NCI-H774 (cell line): ENCODE results near the gene STAG1.

ENCODE experiments used
- DNase-seq: peaks from one replicate; lab custom pipeline; 2025; lab: John Stamatoyannopoulos, UW

Gene STAG1

GRCh38 chr3:136330900-136331299 lies 421.3 kb downstream of the STAG1 start:
- no peak for DNase-seq

GRCh38 chr3:136329593-136329992 lies 422.6 kb downstream of the STAG1 start:
- DNase-seq = no peak

GRCh38 chr3:136327671-136328070 lies 424.5 kb downstream of the STAG1 start:
- no peak for DNase-seq

DNA sequence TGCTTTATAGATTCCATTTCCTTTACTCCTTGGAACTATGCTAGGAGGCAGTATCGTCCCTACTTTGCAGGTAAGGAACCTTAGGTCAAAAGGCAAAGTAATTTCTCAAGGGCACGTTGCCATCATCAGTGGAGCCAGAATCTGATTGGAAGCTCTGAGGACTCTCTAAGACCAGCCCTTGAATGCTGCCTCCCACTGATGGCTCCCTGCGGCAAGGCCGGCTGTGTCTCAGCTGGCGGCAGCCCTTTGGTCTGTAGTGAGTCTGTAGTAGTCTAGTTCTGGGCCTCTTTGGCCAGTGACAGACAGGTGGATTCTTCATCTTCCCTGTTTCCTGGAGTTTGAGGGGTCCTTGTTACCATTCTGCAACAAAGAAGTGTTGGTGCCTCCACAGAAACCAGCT lies 425.9 kb downstream of the STAG1 start:
- DNase-seq = no peak

GRCh38 chr3:136311968-136312367 lies 440.2 kb downstream of the STAG1 start:
- no peak for DNase-seq

- DNase-seq = no peak
These were observed 440.9 kb downstream of the STAG1 start for GRCh38 chr3:136311261-136311660.

DNA sequence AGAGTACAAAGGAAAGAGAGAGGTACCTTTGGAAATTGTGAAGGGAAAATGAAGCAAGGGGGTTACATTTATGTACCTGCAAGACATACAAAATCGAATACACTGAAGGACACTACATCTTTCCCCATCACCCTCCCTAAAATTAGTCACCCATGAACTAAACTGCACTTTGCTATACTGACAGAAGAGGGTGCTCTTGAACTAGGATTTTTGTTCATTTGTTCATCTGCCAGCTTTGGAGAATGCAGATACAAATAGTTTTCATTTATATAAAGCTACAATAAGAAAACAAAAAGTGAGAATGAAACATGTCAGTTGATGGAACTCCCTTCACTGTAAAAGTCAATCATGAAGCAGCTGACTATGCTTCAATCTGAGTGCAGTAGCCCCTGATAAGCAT lies 446.3 kb downstream of the STAG1 start:
- peak; percentile 0 for DNase-seq

DNA sequence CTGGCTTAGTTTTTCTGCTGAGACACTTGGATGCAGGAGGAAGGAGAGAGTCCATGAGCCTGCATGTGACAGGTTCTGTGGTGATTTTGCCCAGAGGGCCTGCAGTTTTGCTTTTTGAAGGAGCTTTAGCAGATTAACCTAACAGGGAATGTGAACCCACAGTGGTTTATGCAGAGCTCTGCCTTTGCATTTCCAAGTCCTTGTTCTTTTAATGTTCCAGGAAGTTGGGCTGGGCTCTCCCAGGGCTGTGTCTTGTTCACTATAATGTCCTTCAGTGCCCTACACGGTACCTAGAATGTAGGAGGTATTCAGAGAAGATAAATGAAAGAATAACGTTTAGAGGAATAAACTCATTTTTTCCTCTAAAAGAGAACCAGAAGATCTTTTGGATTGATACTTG lies 451.7 kb downstream of the STAG1 start:
- no peak for DNase-seq

- no peak for DNase-seq
These were observed 454.4 kb downstream of the STAG1 start for GRCh38 chr3:136297826-136298225.

GRCh38 chr3:136296960-136297359 lies 455.2 kb downstream of the STAG1 start:
- no peak for DNase-seq

DNA sequence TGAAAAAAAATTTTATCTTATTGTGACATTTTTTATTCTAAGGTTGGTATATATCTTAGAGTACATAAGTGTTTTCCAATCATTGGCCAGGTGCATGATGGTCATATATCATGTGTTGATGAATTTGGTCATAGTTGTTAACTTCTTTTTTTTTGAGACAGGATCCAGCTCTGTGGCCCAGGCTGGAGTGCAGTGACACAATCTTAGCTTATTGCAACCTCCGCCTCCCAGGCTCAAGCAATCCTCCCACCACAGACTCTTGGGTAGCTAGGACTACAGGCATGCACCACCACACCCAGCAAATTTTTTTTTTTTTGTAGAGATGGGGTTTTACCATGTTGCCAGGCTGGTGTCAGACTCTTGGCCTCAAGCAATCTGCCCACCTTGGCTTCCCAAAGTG lies 458.0 kb downstream of the STAG1 start:
- DNase-seq = no peak

DNA sequence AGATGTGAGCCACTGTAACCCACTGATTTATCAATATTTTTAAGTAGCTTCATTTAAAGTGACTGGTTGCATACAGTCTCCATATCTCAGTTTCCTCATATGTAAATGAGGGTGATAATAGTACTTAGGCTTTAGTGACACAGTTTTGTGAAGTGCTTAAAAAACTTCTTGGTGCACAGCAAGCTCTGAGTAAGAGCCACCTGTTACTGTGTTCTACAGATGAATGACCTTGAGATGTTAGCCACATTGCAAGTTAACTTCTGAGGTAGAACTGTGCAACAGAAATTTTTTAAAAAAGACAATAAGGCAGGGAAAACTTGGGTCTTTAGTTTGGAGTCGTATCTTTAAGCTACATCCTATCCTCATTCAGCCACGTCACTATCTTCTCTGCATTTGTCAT lies 458.9 kb downstream of the STAG1 start:
- DNase-seq = no peak

DNA sequence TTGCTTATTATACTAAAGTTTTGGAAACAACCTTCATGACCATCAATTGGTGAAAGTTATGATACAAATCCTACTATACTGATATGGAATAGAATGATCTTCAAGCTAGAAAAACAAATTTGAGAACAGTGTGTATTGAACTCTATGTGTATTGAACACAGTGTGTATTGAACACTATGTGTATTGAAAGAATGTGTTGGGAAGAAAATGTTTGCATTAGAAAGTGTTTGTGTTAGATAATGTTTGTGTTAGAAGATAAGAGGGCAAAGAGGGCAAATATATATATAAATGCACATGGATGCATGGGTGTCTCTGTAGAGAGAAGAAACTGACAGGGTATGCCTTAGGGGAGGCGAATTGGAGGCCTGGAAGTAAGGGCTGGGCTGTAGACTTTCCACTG lies 459.7 kb downstream of the STAG1 start:
- no peak for DNase-seq

DNA sequence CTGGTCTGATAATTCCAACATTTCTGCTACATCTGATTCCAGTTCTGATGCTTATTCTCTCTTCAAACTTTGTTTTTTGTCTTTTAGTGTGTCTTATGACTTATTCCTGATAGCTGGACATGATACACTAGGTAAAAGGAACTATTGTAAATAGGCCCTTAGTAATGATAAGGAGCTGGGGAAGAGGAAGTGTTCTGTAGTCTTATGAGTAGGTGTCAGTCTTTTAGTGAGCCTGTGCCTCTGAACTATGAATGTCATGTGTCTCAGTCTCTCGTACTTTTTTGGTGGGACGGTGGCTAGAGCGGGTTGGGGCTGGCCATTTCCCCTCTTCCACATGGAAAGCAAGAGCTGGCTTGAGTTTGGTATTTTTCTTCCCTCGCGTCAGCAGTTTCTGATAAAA lies 460.9 kb downstream of the STAG1 start:
- DNase-seq = no peak
